Progenitor cell of endocrine pancreas (in vitro differentiated cells): Measurements from ENCODE around the gene CACNA2D1. TPM values are rescaled to one million over a fixed set of nuclear protein-coding genes. Genes with fewer than 3 reads are reported as not detected.

ENCODE experiments used
- DNase-seq: peaks from one replicate; pipeline ENCODE4 v3.0.0; 2021; ENCODE audit warnings: low spot score; ENCODE audit not compliant: unreplicated experiment
- H3K27ac Mint-ChIP-seq: 2 replicates; pipeline ENCODE4 v1.8.0; 2021; ENCODE audit warnings: mild to moderate bottlenecking, moderate library complexity, mixed read lengths
- H3K27me3 Mint-ChIP-seq: 2 replicates; pipeline ENCODE4 v1.8.0; 2021; ENCODE audit warnings: mixed read lengths
- H3K36me3 Mint-ChIP-seq: 2 replicates; pipeline ENCODE4 v1.8.0; 2022; ENCODE audit warnings: mixed read lengths; ENCODE audit not compliant: insufficient read depth
- H3K4me1 Mint-ChIP-seq: 2 replicates; pipeline ENCODE4 v1.8.0; 2021; ENCODE audit warnings: low read depth, mixed read lengths
- H3K4me3 Mint-ChIP-seq: 2 replicates; pipeline ENCODE4 v1.8.0; 2021; ENCODE audit warnings: low read depth, mild to moderate bottlenecking, moderate library complexity, mixed read lengths
- H3K9me3 Mint-ChIP-seq: 2 replicates; pipeline ENCODE4 v1.8.0; 2021; ENCODE audit warnings: low read depth, mixed read lengths
- total RNA-seq: library from RNA; stranded (reverse); gene quantifications from 2 replicates; pipeline ENCODE4 v1.2.1, GENCODE V29; 2021
- TF ChIP-seq, protein P1 (sequence below): fragments of 200-600 bp; sonication (generic); IDR thresholded peaks from one replicate; pipeline ENCODE4 v1.5.0; 2021; ENCODE audit warnings: antibody characterized with exemption, mild to moderate bottlenecking; ENCODE audit not compliant: unreplicated experiment

The CACNA2D1 gene
- total RNA-seq, 1 donor from 2014 or later, result 25.1 TPM

- no peak for DNase-seq
- Mint-ChIP-seq H3K36me3 (peaks cover 2% of the 10 kb centered on the region), H3K4me1 (peaks cover 7% of the 10 kb centered on the region), H3K4me3 (no peak overlapping the region), H3K27me3 (no peaks in the 10 kb centered on the region), H3K9me3 (peaks cover 2% of the 10 kb centered on the region), H3K27ac (no peak overlapping the region)
- TF ChIP-seq, protein P1, sequence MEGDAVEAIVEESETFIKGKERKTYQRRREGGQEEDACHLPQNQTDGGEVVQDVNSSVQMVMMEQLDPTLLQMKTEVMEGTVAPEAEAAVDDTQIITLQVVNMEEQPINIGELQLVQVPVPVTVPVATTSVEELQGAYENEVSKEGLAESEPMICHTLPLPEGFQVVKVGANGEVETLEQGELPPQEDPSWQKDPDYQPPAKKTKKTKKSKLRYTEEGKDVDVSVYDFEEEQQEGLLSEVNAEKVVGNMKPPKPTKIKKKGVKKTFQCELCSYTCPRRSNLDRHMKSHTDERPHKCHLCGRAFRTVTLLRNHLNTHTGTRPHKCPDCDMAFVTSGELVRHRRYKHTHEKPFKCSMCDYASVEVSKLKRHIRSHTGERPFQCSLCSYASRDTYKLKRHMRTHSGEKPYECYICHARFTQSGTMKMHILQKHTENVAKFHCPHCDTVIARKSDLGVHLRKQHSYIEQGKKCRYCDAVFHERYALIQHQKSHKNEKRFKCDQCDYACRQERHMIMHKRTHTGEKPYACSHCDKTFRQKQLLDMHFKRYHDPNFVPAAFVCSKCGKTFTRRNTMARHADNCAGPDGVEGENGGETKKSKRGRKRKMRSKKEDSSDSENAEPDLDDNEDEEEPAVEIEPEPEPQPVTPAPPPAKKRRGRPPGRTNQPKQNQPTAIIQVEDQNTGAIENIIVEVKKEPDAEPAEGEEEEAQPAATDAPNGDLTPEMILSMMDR, result no peak
Measured at GRCh38 chr7:82362129-82362706, 81.4 kb downstream of the CACNA2D1 start.

GRCh38 chr7:82360591-82361368 lies 82.8 kb downstream of the CACNA2D1 start:
- Mint-ChIP-seq H3K4me1 (peaks cover 5% of the 10 kb centered on the region), H3K9me3 (no peaks in the 10 kb centered on the region), H3K4me3 (no peak overlapping the region), H3K27me3 (no peaks in the 10 kb centered on the region), H3K27ac (no peak overlapping the region), H3K36me3 (no peaks in the 10 kb centered on the region)
- TF ChIP-seq, protein P1, result no peak
- no peak for DNase-seq

- H3K9me3 Mint-ChIP-seq, result no peaks in the 10 kb centered on the region
- H3K4me1 Mint-ChIP-seq, result peaks cover 3% of the 10 kb centered on the region
- TF ChIP-seq, protein P1, result no peak
- H3K27ac Mint-ChIP-seq, result no peak overlapping the region
- H3K36me3 Mint-ChIP-seq, result no peaks in the 10 kb centered on the region
- no peak for DNase-seq
- H3K27me3 Mint-ChIP-seq, result no peaks in the 10 kb centered on the region
- no peak overlapping the region for H3K4me3 Mint-ChIP-seq
Measured at GRCh38 chr7:82359426-82359825, 84.2 kb downstream of the CACNA2D1 start.

DNA sequence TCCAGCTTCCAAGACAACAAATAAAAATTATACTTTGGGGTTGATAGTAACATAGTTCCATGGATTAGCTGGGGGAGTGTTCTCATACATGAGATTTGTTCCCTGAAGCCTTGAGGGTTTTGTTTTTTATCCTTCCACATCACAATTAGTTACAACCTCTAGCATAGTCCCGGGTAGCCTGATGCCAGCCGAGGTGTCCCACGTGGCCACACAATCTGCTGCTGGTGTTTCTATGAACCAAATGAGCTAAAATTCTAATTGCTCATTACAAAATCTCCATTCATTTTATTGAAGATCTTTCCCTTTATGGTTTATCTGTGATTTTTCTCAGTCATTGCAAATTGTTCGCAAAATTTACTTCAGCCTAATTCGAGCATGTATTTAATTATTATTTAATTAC lies 84.7 kb downstream of the CACNA2D1 start:
- DNase-seq, result no peak
- H3K4me3 Mint-ChIP-seq, result no peak overlapping the region
- no peaks in the 10 kb centered on the region for H3K9me3 Mint-ChIP-seq
- H3K27ac Mint-ChIP-seq, result no peak overlapping the region
- no peaks in the 10 kb centered on the region for H3K36me3 Mint-ChIP-seq
- no peaks in the 10 kb centered on the region for H3K27me3 Mint-ChIP-seq
- H3K4me1 Mint-ChIP-seq, result peaks cover 1% of the 10 kb centered on the region
- TF ChIP-seq, protein P1, result no peak

GRCh38 chr7:82358009-82358578 lies 85.5 kb downstream of the CACNA2D1 start:
- H3K27me3 Mint-ChIP-seq, result no peaks in the 10 kb centered on the region
- no peak overlapping the region for H3K4me3 Mint-ChIP-seq
- H3K9me3 Mint-ChIP-seq, result no peaks in the 10 kb centered on the region
- peaks cover 1% of the 10 kb centered on the region for H3K4me1 Mint-ChIP-seq
- H3K36me3 Mint-ChIP-seq, result no peaks in the 10 kb centered on the region
- TF ChIP-seq, protein P1, result no peak
- H3K27ac Mint-ChIP-seq, result no peak overlapping the region
- DNase-seq, result no peak
